K562 (cell line): ENCODE measurements around the gene CYSRT1. TPM values are rescaled to one million over a fixed set of nuclear protein-coding genes. Genes with fewer than 3 reads are reported as not detected.

Experiments
- ASH1L ChIP-seq: fragments of 450-650 bp; IDR thresholded peaks from 2 replicates; pipeline ENCODE4 v1.6.1; 2018; ENCODE audit warnings: borderline replicate concordance, mild to moderate bottlenecking, low read depth; ENCODE audit not compliant: partially characterized antibody
- DDX20 ChIP-seq: fragments of 450-650 bp; IDR thresholded peaks from 2 replicates; pipeline ENCODE4 v1.6.1; 2016; ENCODE audit warnings: missing genetic modification characterization, low read depth, mild to moderate bottlenecking, missing compliant biosample characterization, moderate library complexity
- GTF2F1 ChIP-seq: IDR thresholded peaks from 2 replicates; pipeline ENCODE4 v1.6.1; 2011; ENCODE audit warnings: low read depth, low read length, improper control_type of control experiment
- HDGF ChIP-seq: fragments of 450-650 bp; IDR thresholded peaks from 2 replicates; pipeline ENCODE4 v1.6.1; 2016
- HNRNPLL ChIP-seq: fragments of 200-400 bp; formaldehyde crosslinking; IDR thresholded peaks from 2 replicates; pipeline ENCODE4 v1.6.1; 2017; ENCODE audit warnings: low read length, low read depth, mild to moderate bottlenecking; ENCODE audit not compliant: poor library complexity, severe bottlenecking
- IRF2 ChIP-seq: sonication (generic); formaldehyde crosslinking; IDR thresholded peaks from 2 replicates; pipeline ENCODE4 v1.8.1; 2022; ENCODE audit warnings: mild to moderate bottlenecking, missing genetic modification reagents
- KHSRP ChIP-seq: fragments of 450-650 bp; IDR thresholded peaks from 2 replicates; pipeline ENCODE4 v1.6.1; 2017
- KLF1 ChIP-seq: fragments of 450-650 bp; IDR thresholded peaks from 2 replicates; pipeline ENCODE4 v1.6.1; 2016; ENCODE audit warnings: missing genetic modification characterization, missing compliant biosample characterization
- MCM7 ChIP-seq, 2 experiments: fragments of 450-650 bp; IDR thresholded peaks; 2 replicates each; pipeline ENCODE4 v1.6.1; 2016 to 2018
- RBM39 ChIP-seq: fragments of 200-400 bp; formaldehyde crosslinking; optimal IDR thresholded peaks from 2 replicates; pipeline ENCODE3; 2018; ENCODE audit warnings: low read depth, low read length
- SMARCC2 ChIP-seq: fragments of 450-650 bp; IDR thresholded peaks from 2 replicates; pipeline ENCODE4 v1.6.1; 2017; ENCODE audit warnings: antibody characterized with exemption, moderate library complexity, mild to moderate bottlenecking, low read depth
- SOX6 ChIP-seq: fragments of 450-650 bp; IDR thresholded peaks from 2 replicates; pipeline ENCODE4 v1.6.1; 2014; ENCODE audit warnings: mild to moderate bottlenecking
- TCF7 ChIP-seq: sonication (generic); IDR thresholded peaks from 2 replicates; pipeline ENCODE4 v1.6.1; 2016; ENCODE audit warnings: antibody characterized with exemption, borderline replicate concordance
- ZBTB17 ChIP-seq: fragments of 450-650 bp; formaldehyde crosslinking; IDR thresholded peaks from 2 replicates; pipeline ENCODE4 v1.4.0; 2020; ENCODE audit warnings: mild to moderate bottlenecking
- ZNF583 ChIP-seq: fragments of 250-450 bp; sonication (Bioruptor Pico); IDR thresholded peaks from 2 replicates; pipeline ENCODE4 v1.4.0; 2020
- polyA plus RNA-seq, 8 experiments: library from polyadenylated mRNA; depleted of rRNA in 4 of 8; stranded (reverse) in 5 of 8; unstranded in 3 of 8; fragments of >200 nt; fragmentation: Nextera tagmentation in 2 of 8; fragmentation: Illumina TruSeq in 1 of 8; extraction: Ambion mirVana in 2 of 8; extraction: Trizol in 1 of 8; gene quantifications; 2 replicates each; pipeline versions ENCODE4 v1.2.1 to v1.2.3, GENCODE V29; 2011 to 2014; ENCODE audit warnings: inconsistent platforms in 1 of 8, missing spikeins in 1 of 8
- total RNA-seq, 7 experiments: library from RNA; depleted of rRNA in 6 of 7; stranded (reverse); fragments of >200 nt in 6 of 7; fragmentation: Illumina TruSeq in 2 of 7; extraction: Trizol in 2 of 7; gene quantifications; 2 replicates each; pipeline versions ENCODE4 v1.2.1 to v1.2.3, GENCODE V29; 2011 to 2021; ENCODE audit warnings: low replicate concordance in 1 of 7
- TF ChIP-seq, protein P1 (sequence below), 2 experiments: fragments of 450-650 bp in 1 of 2; sonication (generic) in 1 of 2; formaldehyde crosslinking in 1 of 2; IDR thresholded peaks; 2 replicates each; pipeline versions ENCODE4 v1.7.1 to v1.9.0; 2016 to 2022; ENCODE audit warnings: inconsistent platforms in 1 of 2, mild to moderate bottlenecking in 1 of 2, missing genetic modification reagents in 1 of 2
- TF ChIP-seq, protein P2 (sequence below): fragments of 450-650 bp; IDR thresholded peaks from 2 replicates; pipeline ENCODE4 v1.6.1; 2017; ENCODE audit warnings: mild to moderate bottlenecking, moderate library complexity

The CYSRT1 gene
- total and polyA plus RNA-seq, 9 of the 15 experiments (the other 6 are each of a cell fraction or from before 2014, with no cell fraction given): 0.04 to 1.4 (median 0.42) TPM; not detected in 3

DNA sequence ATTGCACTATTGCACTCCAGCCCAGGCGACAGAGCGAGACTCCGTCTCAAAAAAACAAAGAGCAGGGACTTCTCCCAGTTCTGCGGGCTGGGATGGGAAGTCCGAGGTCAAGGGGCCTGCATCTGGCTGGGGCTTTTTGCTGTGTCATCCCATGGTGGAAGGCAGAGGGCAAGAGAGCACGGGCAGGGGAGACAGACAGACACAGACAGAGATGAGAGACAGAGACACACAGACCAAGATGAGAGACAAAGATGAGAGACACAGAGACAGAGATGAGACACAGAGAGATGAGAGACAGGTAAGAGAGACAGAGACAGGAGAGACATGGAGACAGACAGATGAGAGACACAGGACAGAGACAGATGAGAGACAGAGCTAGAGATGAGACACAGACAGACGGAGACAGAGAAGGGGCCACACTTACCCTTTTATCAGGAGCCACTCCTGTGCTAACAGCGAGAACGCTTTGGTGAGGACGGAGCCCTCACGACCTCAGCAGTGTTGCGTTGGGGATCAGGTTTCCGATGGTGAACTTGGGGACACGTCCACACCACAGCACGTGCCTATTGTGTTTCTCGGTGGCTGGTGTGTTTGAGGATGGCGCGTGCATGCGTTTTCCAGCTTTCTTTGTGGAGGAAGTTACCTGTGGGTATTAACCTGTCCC, 43.7 kb downstream of the CYSRT1 start (continued):
- TF ChIP-seq, protein P1, sequence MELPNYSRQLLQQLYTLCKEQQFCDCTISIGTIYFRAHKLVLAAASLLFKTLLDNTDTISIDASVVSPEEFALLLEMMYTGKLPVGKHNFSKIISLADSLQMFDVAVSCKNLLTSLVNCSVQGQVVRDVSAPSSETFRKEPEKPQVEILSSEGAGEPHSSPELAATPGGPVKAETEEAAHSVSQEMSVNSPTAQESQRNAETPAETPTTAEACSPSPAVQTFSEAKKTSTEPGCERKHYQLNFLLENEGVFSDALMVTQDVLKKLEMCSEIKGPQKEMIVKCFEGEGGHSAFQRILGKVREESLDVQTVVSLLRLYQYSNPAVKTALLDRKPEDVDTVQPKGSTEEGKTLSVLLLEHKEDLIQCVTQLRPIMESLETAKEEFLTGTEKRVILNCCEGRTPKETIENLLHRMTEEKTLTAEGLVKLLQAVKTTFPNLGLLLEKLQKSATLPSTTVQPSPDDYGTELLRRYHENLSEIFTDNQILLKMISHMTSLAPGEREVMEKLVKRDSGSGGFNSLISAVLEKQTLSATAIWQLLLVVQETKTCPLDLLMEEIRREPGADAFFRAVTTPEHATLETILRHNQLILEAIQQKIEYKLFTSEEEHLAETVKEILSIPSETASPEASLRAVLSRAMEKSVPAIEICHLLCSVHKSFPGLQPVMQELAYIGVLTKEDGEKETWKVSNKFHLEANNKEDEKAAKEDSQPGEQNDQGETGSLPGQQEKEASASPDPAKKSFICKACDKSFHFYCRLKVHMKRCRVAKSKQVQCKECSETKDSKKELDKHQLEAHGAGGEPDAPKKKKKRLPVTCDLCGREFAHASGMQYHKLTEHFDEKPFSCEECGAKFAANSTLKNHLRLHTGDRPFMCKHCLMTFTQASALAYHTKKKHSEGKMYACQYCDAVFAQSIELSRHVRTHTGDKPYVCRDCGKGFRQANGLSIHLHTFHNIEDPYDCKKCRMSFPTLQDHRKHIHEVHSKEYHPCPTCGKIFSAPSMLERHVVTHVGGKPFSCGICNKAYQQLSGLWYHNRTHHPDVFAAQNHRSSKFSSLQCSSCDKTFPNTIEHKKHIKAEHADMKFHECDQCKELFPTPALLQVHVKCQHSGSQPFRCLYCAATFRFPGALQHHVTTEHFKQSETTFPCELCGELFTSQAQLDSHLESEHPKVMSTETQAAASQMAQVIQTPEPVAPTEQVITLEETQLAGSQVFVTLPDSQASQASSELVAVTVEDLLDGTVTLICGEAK (IDR thresholded peaks at IDR 0.05): peak; percentile 58
- TF ChIP-seq, protein P1 (CRISPR knock-in tag; IDR thresholded peaks at IDR 0.05): no peak
- no peak for TF ChIP-seq GTF2F1
- no peak for TF ChIP-seq ZBTB17
- peak; percentile 62; the same call in 1 of the 2 replicates for TF ChIP-seq SOX6
- no peak for TF ChIP-seq TCF7
- no peak for TF ChIP-seq IRF2
- TF ChIP-seq MCM7 (IDR thresholded peaks at IDR 0.05): peak in 1 of 2 experiments; percentile 93; a peak in 1 of 4 replicates
- no peak for TF ChIP-seq ZNF583 (CRISPR knock-in tag)
- no peak for TF ChIP-seq DDX20
- TF ChIP-seq HNRNPLL: no peak
- peak; percentile 96 for TF ChIP-seq HDGF
- TF ChIP-seq, protein P2, sequence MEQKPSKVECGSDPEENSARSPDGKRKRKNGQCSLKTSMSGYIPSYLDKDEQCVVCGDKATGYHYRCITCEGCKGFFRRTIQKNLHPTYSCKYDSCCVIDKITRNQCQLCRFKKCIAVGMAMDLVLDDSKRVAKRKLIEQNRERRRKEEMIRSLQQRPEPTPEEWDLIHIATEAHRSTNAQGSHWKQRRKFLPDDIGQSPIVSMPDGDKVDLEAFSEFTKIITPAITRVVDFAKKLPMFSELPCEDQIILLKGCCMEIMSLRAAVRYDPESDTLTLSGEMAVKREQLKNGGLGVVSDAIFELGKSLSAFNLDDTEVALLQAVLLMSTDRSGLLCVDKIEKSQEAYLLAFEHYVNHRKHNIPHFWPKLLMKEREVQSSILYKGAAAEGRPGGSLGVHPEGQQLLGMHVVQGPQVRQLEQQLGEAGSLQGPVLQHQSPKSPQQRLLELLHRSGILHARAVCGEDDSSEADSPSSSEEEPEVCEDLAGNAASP: no peak
- TF ChIP-seq RBM39: no peak
- peak; percentile 59 for TF ChIP-seq SMARCC2
- no peak for TF ChIP-seq KHSRP
- no peak for TF ChIP-seq KLF1 (tag)
- no peak for TF ChIP-seq ASH1L
